ENCODE results near the gene CALCOCO1. TPM values are rescaled to one million over a fixed set of nuclear protein-coding genes. Genes with fewer than 3 reads are reported as not detected.

Gene CALCOCO1
- total RNA-seq, 1 donor from 2014 or later = 212 TPM

DNA sequence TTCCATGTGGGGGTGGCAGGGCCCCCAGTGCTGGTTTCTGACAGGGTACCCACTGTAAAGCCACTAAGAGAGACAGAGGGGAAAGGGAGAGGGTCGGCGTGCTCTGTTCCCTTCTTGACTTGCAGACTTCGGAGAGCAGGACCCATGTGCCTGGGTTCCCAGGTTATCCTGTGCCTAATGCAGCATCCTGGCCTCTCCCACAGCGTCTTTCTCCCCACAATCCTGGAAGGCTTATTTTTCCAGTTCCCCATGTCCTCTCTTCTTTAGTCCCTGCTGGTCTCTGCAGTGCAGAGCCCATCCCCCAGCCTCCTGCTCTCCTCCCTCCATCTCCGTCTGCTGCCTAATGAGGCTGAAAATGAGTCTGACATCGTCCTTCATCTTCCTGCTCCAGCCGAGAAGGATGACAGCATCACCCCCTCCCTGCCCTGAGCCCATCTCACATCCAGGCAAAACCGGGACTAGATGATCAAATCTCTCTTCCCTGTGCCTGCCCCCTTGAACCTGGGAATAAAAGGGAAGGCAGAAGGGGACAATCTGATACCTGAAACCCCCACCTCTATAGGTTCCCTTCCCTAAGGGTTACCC, 15.1 kb downstream of the CALCOCO1 start:
- Histone ChIP-seq H3K4me1 (no peaks in the 10 kb centered on the region), H3K4me3 (no peak overlapping the region), H3K36me3 (peaks cover 58% of the 10 kb centered on the region), H3K9me3 (no peaks in the 10 kb centered on the region), H3K27me3 (ENCODE audit: low read depth) (no peaks in the 10 kb centered on the region), H3K27ac (no peak overlapping the region)
- TF ChIP-seq, protein P1, sequence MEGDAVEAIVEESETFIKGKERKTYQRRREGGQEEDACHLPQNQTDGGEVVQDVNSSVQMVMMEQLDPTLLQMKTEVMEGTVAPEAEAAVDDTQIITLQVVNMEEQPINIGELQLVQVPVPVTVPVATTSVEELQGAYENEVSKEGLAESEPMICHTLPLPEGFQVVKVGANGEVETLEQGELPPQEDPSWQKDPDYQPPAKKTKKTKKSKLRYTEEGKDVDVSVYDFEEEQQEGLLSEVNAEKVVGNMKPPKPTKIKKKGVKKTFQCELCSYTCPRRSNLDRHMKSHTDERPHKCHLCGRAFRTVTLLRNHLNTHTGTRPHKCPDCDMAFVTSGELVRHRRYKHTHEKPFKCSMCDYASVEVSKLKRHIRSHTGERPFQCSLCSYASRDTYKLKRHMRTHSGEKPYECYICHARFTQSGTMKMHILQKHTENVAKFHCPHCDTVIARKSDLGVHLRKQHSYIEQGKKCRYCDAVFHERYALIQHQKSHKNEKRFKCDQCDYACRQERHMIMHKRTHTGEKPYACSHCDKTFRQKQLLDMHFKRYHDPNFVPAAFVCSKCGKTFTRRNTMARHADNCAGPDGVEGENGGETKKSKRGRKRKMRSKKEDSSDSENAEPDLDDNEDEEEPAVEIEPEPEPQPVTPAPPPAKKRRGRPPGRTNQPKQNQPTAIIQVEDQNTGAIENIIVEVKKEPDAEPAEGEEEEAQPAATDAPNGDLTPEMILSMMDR (IDR thresholded peaks at IDR 0.05) = no peak
- ATAC-seq (no peak), DNase-seq (no peak)
- intact Hi-C loops (cut with DNase I) = no loop called here

DNA sequence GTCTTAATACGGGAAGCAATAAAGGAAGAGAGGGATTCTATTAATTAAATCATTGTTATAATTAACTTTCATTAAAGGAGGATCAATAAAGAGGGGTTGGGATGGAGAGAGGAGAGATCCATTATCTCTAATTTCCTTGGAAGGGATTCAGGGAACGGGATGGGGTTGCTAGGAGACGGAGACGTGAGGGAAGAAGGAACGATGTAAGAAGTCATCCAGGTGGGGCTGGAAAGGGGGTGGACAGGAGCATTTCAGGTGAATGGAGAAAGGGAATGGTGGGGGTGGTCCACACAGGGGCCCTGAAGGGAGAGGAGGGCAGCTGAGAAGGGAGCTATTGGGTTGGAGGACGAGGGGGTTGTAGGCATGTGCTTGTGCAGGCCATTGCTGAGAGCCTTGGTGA, 17.2 kb downstream of the CALCOCO1 start:
- no peak overlapping the region for H3K4me3 ChIP-seq
- intact Hi-C loops (cut with DNase I) = no loop called here
- H3K9me3 ChIP-seq = no peaks in the 10 kb centered on the region
- no peak for DNase-seq
- TF ChIP-seq, protein P1 (IDR thresholded peaks at IDR 0.05) = no peak
- peaks cover 38% of the 10 kb centered on the region for H3K36me3 ChIP-seq
- no peak for ATAC-seq
- H3K27me3 ChIP-seq (ENCODE audit: low read depth) = peaks cover under 1% of the 10 kb centered on the region
- H3K27ac ChIP-seq = no peak overlapping the region
- no peaks in the 10 kb centered on the region for H3K4me1 ChIP-seq

DNA sequence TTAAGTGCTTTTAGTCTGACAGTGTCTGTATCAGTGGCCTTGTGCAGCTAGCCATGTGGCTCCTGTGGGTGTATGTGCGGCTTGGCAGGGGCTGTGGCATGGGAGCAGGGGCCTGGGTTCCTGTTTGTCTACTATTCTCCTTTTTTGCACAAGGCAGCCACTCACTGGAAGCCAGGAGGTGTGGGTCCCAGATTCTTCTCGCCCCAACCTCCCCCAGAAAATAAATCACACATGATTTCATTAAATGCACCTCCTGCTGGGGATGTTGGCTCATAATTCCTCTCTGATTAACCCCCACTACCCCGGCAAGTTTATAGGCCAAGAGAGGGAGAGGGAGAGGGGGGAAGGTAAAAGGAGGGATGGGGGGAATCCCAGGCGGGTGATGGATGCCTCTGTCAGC, 17.6 kb downstream of the CALCOCO1 start:
- DNase-seq (no peak), ATAC-seq (no peak)
- no peak overlapping the region for H3K27ac ChIP-seq
- peaks cover 33% of the 10 kb centered on the region for H3K36me3 ChIP-seq
- TF ChIP-seq, protein P1 (IDR thresholded peaks at IDR 0.05) = no peak
- H3K27me3 ChIP-seq (ENCODE audit: low read depth) = peaks cover 5% of the 10 kb centered on the region
- no peaks in the 10 kb centered on the region for H3K9me3 ChIP-seq
- H3K4me1 ChIP-seq = no peaks in the 10 kb centered on the region
- intact Hi-C loops (cut with DNase I) = no loop called here
- no peak overlapping the region for H3K4me3 ChIP-seq

DNA sequence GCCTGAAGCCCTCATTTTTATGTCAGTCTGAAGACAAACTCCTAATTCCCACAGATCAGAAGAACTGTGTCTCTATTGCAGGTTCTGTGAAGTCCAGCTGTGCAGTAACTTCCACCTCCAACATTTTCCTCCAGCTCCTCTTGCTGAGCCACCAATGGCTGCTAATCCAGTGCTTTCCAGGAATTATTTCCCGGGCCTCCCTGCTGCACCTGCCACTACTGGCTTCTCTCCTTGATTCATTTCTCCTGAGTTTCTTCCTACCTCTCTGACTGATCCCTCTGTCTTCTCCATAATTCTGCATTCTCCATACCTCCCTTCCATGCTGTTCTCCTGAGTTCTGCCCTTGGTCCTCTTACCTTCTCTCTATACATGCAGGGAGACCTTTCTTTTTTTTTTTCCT, 21.2 kb downstream of the CALCOCO1 start:
- Histone ChIP-seq H3K4me3 (no peak overlapping the region), H3K9me3 (no peaks in the 10 kb centered on the region), H3K4me1 (no peaks in the 10 kb centered on the region), H3K27ac (no peak overlapping the region), H3K27me3 (ENCODE audit: low read depth) (peaks cover 28% of the 10 kb centered on the region), H3K36me3 (no peaks in the 10 kb centered on the region)
- no peak for ATAC-seq
- intact Hi-C loops (cut with DNase I) = no loop called here
- TF ChIP-seq, protein P1 (IDR thresholded peaks at IDR 0.05) = no peak
- DNase-seq = no peak

DNA sequence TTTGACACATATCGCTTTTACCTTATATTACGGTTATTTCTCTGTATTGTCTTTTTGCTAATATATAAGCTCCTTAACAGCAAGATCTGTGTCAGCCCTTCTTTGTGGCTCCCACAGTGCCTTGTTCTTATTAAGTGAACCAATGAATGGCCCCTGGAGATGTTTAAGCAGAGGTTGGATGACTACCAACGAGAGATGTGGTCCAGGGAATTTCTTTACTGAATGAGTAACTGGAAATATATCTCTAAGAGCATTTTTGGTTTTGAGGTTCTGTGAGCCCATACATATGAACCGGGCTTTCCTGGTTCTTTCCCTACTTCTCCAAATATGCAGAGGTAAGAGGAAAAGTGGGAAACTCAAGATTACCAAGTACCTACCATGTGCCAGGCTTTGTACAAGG, 23.5 kb downstream of the CALCOCO1 start:
- TF ChIP-seq, protein P1 (IDR thresholded peaks at IDR 0.05) = no peak
- H3K27me3 ChIP-seq (ENCODE audit: low read depth) = peaks cover 44% of the 10 kb centered on the region
- H3K4me3 ChIP-seq = no peak overlapping the region
- no peaks in the 10 kb centered on the region for H3K9me3 ChIP-seq
- DNase-seq (no peak), ATAC-seq (no peak)
- intact Hi-C loops (cut with DNase I) = loop anchor here (5.0 kb wide), 1 partner anchor 44 kb away; no protein-coding TSS in a partner anchor
- H3K27ac ChIP-seq = no peak overlapping the region
- no peaks in the 10 kb centered on the region for H3K36me3 ChIP-seq
- H3K4me1 ChIP-seq = no peaks in the 10 kb centered on the region
